ENCODE data around the gene KRT77.
"Not testable (repeated sequence)": the region's sequence is repeated elsewhere in the genome, so short reads cannot be mapped to it uniquely, and the experiment has no call there.

Gene KRT77

DNA sequence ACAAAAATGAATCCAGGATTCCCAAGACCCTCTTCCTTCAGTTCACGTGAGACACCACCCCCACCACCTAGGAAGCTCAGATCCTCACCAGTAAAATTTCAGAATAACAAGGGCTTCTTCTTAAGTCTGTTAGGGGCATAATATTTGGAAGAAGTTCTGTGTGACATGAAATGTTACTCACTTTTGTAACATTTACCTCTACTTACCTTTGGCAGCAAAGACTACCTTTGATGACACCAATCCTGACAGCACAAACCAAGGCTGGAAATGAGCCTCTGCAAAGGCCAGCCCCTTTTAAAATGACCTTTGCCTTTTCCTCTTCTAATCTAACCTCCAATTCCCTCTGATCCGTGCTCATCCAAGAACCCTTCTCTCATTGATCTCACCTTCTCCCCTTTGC lies 19.4 kb upstream of the KRT77 start:
- no peak for DNase-seq (ENCODE audit: low read depth)

DNA sequence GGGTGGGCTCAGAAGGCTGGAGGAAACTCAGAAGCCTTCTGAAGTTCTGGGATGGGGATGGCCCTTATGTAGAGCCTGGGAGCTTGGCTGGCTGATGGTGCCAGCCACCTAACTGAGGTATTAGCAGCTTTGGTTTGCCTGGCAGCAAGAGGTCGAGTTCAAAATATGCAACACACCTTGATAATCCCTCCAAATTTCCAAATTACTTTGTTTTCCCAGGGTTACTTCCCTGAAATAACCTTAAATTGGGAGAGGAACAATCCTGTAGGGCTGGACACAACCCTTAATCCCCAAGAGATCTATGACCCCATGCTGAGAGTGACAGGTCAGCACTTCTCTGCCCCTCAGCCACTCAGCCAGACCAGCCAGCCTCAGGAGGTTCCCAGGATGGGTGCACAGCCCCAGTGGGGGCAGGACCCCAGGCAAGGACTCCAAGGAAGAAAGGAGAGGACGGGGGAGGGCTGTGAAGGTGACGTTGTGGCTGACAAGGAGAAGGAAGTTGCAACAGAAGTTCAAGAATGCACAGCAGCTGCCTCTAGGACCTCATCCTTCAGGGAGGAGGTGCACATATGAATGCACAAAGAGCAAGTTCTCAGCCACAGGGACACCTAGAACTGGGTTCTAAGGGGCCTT lies 18.6 kb upstream of the KRT77 start:
- no peak for DNase-seq (ENCODE audit: low read depth)

DNA sequence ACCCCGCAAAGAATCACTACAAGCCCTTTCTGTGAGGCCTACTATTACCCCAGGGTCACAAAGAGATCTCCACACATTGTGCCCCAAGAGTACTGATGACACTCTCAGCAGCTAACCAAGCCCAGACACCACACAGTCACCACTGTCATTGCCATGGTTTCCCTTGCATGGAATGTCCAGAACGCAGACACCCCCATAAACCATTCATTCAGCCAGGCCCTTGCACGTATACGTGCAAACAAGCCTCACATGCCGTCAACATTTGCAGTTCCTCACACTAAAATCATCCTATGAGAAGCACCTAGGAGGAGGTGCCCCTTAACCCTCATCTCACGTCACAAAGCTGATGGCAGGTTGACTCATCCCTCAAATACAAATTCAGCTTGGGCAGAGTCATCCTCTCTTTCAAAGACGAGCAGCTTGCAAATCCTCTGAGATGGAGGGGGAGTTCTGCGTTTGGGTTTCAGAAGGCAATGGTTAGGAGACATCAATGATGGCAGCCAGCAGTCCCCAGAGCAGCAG lies 17.1 kb upstream of the KRT77 start:
- DNase-seq (ENCODE audit: low read depth): no peak

DNA sequence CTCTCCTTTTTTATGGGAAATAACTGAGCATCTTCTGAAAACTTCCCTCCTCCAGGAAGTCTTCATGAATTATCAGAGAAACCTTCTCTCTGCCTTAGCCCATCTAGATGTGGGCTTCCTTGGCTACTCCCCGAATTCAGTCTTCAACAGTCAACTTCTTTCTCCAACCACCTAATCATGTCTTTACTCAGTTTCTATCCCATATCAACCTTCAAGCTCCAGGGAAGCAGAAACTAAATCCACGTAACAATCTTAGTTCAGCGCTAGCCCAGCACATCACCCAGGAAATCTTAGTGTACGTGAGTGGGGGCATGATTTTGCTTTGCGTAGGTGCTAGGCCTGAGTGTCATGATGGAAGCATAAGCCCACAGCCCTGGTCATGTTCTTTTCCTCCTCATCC lies 12.7 kb upstream of the KRT77 start:
- no peak for DNase-seq (ENCODE audit: low read depth)

DNA sequence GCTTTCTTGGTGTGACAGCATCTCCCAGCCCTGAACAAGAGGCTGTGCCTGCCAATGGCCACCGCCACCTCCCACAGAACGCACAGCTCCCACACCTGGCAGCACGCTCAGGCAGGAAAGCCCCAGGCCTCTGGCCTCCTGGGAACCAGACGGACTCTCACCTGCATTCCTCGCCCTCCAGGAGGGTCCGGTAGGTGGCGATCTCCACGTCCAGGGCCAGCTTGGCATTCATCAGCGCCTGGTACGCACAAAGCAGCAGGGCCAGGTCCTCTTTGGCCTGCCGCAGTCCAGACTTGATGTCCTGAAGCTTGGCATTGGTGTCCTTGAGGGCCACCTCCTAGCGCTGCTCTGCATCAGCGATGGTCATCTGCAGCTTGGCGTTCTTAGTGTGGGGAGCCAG lies 12.1 kb upstream of the KRT77 start:
- DNase-seq (ENCODE audit: low read depth): no peak

DNA sequence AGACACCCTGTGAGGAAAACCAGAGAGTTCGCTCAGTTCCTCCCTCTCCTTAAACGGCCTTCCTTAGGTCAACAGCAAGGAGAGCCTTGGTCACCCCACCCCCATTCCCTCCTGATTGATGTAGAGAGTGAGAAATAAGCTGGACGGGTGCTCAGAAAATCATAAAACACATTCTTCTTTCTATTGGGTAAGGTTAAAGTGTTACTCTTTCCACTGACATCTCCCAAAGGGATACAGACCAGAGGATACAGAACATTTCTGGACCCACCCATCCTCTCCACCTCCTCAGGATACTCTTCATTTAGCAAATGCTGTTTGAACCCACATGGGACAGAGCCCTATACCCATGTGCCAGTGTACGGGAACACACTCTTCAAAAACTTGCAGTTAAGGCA lies 11.6 kb upstream of the KRT77 start:
- no peak for DNase-seq (ENCODE audit: low read depth)

DNA sequence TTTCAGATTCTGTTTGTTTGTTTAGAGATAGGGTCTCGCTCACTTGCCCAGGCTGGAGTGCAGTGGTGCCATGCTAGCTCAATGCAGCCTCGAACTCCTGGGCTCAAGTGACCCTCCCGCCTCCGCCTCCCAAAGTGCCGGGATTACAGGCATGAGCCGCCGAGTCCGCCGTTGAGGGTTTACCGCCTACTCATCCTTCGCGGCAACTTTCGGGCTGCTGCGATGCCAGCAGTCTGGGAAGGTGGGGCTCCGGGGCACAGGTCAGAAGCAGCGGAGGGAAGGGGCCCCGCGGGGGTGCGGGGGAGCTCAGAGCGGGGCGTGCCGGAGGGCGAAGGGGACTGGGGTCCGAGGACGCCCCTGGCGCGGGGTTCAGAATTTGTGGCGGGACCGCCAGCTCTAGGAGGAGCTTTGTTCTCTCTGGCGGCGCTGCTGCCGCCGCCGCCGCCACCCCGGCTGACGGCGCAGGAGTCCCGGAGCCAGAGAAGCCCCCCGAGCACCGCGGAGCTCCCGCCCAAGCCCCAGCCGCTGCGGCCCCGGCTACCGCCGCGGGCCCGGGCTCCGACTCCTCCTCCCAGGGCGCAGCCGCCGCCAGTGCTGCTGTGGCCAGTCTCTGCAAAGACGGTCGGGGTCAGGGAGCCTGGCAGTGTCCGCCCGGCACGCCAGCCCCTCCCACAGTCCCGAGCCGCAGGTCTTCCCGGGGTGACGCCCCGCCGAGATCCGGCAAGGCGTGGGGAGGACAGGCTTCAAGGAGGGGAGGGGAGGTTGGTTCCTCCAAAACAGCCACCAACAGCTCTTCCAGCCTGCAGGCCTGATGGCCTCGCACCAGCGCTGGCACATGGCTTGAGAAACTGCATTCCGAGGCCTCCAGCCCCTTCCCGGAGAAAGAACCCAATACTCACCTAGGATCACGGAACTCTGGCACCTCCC lies 10.9 kb upstream of the KRT77 start:
- DNase-seq (ENCODE audit: low read depth): no peak

DNA sequence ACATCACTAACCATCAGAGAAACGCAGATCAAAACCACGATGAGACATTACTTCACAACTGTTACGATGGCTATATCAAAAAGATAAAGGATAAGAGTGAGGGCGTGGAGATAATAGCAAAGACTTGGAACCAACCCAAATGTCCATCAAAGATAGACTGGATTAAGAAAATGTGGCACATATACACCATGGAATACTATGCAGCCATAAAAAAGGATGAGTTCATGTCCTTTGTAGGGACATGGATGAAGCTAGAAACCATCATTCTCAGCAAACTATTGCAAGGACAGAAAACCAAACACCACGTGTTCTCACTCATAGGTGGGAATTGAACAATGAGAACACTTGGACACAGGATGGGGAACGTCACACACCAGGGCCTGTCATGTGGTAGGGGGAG lies 8.8 kb upstream of the KRT77 start:
- DNase-seq (ENCODE audit: low read depth): not testable (repeated sequence)

DNA sequence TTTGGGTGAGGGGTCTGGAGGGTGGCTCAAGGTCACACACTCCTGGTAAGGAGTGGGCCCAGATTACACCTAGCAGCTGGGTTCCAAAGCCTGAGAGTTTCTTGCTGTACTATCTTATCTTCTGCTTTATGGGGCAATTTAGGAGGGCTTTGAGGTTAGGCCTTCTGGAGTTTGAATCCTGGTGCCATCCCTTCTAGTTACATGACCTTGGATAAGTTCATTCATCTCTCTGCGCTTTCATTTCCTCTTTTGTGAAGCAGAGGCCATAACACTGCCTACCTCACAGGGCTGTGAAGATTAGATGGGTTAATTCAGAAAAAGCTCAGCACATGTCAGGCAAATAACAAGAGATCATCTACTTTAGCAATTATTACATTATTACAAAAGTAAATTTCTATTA lies 7.4 kb upstream of the KRT77 start:
- no peak for DNase-seq (ENCODE audit: low read depth)

DNA sequence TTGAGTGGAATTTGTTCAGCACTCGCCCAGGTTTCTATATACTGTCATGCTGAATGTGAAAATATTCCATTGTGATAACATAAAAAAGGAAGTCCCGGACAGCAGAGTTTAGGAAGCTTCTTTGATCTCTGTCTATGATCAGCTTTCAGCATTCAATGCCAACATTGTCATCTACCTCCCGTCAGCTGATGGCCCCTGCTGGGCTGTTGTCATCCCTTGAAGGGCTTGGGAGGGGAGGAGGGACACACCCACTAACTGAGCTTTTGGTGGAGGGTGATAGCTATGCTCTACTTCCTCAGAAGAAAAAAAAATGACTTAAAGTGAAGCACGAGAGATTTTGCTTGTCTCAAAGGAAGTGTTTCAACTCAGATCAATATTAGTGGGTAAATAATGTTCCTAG lies 4.7 kb upstream of the KRT77 start:
- DNase-seq (ENCODE audit: low read depth): no peak

DNA sequence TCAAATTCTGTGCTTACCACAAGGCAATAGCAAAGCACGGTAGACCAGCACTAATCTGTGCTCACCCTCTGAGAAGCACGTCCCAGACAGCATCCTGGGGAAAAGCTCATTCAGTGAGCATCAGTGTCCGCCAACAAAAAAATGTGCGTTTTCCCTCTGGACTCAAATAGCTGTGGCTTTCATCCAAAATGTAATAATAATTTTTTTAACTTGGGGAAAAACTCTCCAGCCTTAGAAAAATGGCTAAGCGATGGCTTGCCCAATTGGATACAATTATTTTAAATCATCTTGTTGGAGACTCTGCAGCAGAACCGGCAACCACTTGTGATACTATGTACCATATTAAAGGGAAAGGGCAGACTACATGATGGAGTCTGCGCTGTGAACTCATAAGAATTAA lies 1.1 kb upstream of the KRT77 start:
- DNase-seq (ENCODE audit: low read depth): no peak

DNA sequence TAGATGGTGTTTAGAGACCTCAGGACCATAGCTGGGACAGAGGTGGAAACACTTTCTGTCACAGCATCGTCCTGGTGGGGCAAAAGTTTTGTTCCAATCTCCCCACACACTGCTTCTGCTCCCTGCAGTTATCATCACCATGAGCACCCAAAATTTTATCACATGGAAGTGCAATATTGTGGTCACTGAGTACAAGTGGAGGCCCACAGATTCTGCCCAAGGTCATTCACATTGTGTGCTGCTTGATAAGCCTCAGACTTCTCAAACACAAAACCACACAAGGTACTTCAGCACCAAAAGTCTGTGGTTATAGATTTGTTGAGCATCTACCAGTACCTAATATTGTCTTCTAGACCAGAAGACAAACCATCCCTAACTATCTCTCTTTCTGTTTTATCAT lies 554 bp upstream of the KRT77 start:
- no peak for DNase-seq (ENCODE audit: low read depth)

DNA sequence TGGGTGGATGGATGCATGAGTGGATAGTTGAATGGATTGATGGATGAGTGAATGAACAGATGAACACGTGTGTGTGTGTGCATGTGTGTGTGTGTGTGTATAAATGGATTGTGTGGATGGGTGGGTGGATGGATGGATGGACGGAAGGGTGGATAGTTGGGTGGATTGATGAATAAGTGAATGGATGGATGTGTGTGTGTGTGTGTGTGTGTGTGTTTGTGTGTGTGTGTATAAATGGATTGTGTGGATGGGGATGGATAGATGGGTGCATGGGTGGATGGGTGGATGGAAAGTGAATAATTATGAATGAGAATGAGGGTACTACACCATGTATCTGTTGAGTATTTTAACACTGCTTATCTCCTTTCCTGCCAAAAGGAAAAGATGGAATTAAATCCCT lies 986 bp downstream of the KRT77 start:
- DNase-seq (ENCODE audit: low read depth): no peak

DNA sequence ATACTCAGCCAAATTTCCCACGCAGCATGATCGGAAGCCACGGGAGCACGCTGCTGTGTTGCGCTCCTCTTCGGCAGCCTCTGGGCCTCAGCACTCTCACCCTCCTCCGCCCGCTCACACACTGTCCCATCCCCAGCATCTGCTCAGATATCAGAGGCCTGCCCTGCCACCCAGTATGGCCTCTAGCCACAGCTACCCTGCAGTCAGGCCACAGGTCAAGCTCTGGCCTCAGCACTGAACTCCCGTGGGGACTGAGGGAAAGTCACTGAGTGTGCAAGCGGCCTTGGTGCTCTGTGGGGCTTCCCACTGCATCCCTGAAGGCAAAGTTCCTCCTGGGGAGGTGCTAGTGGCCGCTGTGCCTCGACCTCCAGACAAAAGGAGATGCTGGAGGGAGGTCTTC lies 2.0 kb downstream of the KRT77 start:
- no peak for DNase-seq (ENCODE audit: low read depth)

DNA sequence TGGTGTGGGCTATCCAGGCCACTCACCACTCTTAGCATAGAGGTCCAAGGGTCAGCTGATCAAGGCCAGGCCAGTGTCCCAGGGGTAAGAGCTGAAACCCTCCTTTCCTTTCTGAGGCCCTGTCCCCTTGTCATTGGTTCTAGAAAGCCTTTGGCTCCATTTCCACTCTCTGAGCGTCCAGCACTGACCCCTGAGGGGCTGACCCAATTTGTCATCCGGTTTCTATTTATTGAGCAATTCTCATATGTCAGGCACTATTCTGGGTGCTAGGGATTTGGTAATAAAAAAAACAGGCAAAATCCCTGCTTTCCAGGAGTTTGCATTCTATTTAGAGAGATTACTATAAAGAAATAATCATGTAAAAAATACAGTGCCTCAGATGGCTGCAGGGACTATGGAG lies 3.4 kb downstream of the KRT77 start:
- DNase-seq (ENCODE audit: low read depth): no peak

DNA sequence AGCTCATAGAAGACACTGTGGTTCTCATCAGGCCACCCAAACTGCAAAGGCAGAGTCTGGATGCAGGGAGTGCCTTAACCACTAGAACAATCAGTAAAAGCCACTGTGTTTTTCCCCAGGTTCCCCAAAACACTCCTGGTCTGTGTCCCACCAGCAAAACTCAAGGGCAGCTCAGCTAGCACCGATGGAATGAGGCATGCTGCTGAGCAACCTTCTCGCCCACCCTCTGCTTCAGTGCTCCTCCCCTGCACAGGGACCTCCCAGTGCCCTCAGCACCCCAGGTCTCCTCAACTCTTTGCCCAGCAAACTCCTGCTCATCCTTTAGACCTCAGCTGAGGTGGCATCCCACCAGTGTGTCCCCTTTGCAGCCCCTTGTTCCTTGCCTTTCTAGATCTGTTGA lies 4.0 kb downstream of the KRT77 start:
- DNase-seq (ENCODE audit: low read depth): no peak

DNA sequence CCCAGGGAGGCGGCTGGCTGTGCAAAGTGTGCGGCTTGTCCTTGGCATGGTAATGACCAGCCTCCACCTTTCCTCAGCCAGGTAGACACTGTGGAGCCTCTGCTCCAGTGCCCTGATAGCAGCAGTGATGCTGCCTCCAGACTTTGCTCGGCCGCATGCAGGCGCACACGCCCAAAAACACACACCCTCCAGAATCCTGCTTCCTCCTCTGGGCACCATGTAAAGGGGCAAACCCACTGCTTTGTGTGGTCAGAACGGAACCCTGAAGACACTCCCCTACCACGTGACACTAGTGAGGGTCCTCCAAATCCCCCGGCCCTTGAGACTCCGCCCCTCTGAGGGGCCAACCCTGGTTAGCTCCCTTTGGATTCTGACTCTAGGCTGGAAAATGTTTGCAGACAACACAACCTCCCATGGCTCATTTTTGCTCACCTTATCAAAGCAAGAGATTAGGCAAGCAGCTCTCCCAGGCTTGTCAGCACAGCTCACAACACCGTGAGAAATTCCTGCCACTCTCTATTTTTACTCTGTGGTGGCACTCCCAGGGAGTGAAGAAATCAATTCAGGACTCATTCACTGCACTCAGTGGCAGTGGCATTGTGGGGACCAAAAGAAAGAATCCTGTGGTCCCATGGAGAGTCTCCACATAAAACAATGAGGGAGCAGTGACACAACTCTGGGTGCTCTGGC lies 4.5 kb downstream of the KRT77 start:
- no peak for DNase-seq (ENCODE audit: low read depth)

DNA sequence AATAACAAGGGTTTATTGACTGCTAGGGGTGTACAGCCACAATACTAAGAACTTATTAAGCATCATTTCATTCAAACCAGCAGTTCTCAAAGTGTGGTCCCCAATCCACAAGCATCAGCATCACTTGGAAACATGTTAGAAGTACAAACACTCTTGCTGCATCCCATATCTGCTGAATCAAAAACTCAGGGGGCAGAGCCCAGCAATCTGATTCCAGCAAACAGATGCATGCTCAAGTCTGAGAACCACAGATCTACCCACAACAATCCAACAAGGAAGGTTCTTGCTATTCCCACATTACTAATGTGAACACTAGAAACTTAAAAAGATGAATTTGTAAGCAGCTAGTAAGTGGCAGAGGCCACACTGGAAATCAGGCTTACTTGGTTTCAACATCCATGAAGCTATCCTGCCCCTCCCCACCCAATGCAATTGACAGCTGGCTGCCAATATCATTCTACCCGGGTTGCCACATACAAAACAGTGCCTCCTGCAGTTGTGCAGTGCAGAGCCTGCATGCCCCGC lies 6.2 kb downstream of the KRT77 start:
- no peak for DNase-seq (ENCODE audit: low read depth)

DNA sequence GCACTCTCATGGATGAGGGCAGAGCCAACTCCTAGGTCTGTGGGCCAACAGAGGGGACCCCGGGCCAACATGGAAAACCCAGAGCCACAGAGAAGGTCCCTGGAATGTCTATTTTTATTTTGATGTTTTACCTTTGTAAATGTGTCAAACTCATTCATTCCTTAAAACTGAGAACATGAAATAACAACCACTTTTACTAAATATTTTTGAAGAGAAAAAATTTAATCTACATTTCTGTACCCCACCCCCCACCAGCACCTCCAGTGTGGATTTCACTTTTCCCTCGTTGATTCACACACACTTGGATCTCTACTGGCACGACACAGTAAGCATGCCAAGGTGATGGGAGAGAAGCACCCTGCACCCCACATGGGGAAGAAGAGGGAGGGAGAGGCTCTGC lies 6.7 kb downstream of the KRT77 start:
- no peak for DNase-seq (ENCODE audit: low read depth)

DNA sequence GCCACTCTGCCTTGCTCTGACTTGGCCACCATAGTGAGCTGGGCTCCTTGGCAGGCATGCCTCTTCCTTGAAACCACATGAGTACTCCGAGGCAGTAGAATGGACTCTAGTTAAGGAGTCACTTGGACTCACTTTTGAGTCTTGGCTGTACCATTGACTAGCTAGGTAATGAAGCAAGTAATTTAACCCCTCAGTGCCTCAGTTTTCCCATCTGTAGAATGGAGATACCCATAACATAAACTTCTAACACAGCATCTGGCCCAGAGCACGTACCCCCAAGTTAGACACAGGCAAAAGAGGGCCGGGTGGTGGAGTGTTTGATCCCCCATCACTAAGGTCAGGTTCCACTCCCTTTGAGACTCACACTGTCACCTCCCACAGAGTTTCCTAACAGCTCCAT lies 8.3 kb downstream of the KRT77 start:
- no peak for DNase-seq (ENCODE audit: low read depth)

DNA sequence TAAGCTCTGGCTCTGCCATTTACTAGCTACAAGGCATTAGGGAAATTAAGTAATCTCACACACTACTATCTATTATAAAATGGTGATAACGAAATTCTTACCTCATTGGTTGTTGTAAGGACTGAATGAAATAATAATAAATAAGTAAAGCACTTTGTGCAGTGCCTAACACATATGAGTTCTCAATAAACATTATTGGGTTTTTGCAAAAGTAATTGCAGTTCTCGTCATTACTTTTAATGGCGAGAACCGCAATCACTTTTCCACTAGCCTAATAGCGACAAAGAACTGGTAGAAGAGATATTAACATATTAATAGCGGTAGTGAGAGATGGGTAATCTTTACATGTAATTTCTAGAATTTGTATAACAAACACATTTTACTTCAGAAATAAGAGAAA lies 9.2 kb downstream of the KRT77 start:
- DNase-seq (ENCODE audit: low read depth): no peak

DNA sequence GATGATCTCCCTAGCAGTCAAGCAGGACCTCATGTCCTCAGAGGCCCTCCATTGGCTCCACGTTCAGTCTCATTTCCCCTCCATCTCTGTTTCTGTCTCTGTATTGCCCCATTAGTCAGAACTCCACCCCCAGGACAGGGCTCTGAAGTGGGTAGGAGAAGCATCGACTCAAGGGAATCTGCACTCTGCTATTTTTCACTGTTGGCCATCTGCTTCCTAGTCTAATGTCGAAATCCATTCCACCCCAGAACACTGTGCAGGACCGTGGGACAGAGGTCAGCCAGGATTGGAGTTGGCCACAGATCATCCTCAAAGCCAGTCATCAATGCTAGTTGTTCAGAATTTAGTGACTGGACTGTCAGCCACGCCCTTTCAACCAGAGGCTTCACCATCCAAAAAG lies 10.1 kb downstream of the KRT77 start:
- DNase-seq (ENCODE audit: low read depth): no peak

DNA sequence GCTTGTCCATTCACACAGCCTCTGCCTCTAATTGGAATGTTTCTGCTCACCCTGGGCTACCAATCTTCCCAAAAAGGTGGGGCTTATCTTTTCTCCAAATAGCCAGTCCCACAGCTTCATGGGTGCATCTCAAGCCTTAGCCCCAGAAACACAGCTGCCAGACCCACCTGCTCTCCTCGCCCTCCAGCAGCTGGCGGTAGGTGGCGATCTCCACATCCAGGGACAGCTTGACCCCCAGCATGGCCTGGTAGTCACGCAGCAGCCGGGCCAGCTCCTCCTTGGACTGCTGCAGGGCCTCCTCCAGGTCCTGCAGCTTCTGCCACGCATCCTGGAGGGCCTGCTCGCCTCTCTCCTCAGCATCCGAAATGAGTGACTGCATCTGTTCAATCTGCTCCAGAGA lies 11.1 kb downstream of the KRT77 start:
- DNase-seq (ENCODE audit: low read depth): no peak
